ENCODE measurements around the gene CCP110. TPM values are rescaled to one million over a fixed set of nuclear protein-coding genes. Genes with fewer than 3 reads are reported as not detected.

CCP110 gene
- total and polyA plus RNA-seq, 2 of the 13 experiments (the other 11 are each of a cell fraction or from before 2014, with no cell fraction given), result 10.0 to 11.1 TPM

GRCh38 chr16:19522397-19522732 lies 1.4 kb upstream of the CCP110 start (continued):
- no peak for TF ChIP-seq NR2F6 (IDR thresholded peaks at IDR 0.05)
- TF ChIP-seq NR2F6 (CRISPR knock-in tag; IDR thresholded peaks at IDR 0.05), result no peak
- no peak for TF ChIP-seq FOXP4 (CRISPR knock-in tag; IDR thresholded peaks at IDR 0.05)
- TF ChIP-seq ZSCAN22 (CRISPR knock-in tag; IDR thresholded peaks at IDR 0.05), result 0 out of 2 replicates have a peak, but pooled peaks have one; percentile 23
- TF ChIP-seq IKZF1 (IDR thresholded peaks at IDR 0.05), result no peak
- no peak for TF ChIP-seq ZNF468 (CRISPR knock-in tag; IDR thresholded peaks at IDR 0.05)
- no peak for TF ChIP-seq HNF4A (CRISPR knock-in tag; IDR thresholded peaks at IDR 0.05)
- no peak for TF ChIP-seq CREB3 (CRISPR knock-in tag; IDR thresholded peaks at IDR 0.05)
- TF ChIP-seq ZNF510 (CRISPR knock-in tag; IDR thresholded peaks at IDR 0.05; ENCODE audit: low read depth), result 0 out of 2 replicates have a peak, but pooled peaks have one; percentile 12
- TF ChIP-seq ZNF709 (CRISPR knock-in tag; IDR thresholded peaks at IDR 0.05), result no peak
- TF ChIP-seq ZNF160 (CRISPR knock-in tag; IDR thresholded peaks at IDR 0.05), result no peak
- no peak; the same call in 1 of the 2 replicates for TF ChIP-seq ZNF451 (CRISPR knock-in tag; IDR thresholded peaks at IDR 0.05)
- TF ChIP-seq ZNF17 (CRISPR knock-in tag; IDR thresholded peaks at IDR 0.05), result no peak
- no peak for TF ChIP-seq ZNF629 (CRISPR knock-in tag; conservative IDR thresholded peaks at IDR 0.05)
- TF ChIP-seq ZNF281 (CRISPR knock-in tag; IDR thresholded peaks at IDR 0.05; ENCODE audit: borderline replicate concordance), result no peak
- TF ChIP-seq ZUFSP (CRISPR knock-in tag; IDR thresholded peaks at IDR 0.05; ENCODE audit: borderline replicate concordance), result no peak
- no peak for TF ChIP-seq HIC2 (CRISPR knock-in tag; IDR thresholded peaks at IDR 0.05; ENCODE audit: low read depth)
